Nucleus accumbens (tissue), 56 donors: Measurements from ENCODE around the gene GMPS.
"Not testable (repeated sequence)": the region's sequence is repeated elsewhere in the genome, so short reads cannot be mapped to it uniquely, and the experiment has no call there.

Experiments used
- DNase-seq, 56 donors: peaks; one replicate each; lab custom pipeline; 2025; lab: John Stamatoyannopoulos, UW

Gene GMPS

DNA sequence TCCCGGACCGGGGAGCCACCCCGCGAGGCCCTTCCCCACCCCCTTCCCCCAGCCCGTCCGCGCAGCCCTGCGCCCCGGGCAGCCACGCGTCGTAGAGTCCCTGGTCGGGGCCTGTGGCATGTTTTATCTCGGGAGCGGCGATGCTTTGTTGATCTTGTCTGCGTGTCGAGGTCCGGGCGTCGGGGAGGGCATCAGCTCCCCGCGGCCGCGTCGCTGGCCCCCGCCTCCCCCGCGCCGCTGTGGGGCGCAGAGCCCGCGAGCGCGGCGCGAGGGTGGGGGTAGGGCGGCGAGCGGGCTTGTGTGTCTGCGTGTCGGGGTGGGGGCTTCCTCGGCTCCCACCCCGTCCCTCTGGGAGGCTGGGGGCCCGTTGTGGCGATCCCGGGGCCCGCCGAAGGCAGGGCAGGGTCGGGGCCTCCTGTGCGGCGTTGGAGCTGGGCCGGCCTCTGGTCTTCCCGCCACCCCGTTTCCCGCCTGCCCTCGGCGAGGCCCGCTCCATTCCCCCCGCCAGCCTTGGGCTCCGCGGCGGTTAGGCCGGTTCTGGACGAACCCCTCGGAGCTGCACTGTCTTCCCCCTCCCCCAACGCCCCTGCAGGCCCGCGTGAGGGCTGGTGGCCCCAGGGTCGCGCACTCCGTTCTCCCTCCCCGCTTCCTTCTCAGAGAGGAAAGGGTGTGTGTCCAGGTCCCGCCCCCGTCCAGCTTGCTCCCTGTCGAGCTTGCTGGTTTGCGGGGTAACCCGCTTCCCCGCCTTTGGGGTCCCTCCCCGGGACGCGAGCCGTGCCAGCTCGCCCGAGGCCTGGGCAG lies 695 bp downstream of the GMPS start:
- DNase-seq, result peak in 49 of 56 donors; percentile 6 to 72 (median 47)

DNA sequence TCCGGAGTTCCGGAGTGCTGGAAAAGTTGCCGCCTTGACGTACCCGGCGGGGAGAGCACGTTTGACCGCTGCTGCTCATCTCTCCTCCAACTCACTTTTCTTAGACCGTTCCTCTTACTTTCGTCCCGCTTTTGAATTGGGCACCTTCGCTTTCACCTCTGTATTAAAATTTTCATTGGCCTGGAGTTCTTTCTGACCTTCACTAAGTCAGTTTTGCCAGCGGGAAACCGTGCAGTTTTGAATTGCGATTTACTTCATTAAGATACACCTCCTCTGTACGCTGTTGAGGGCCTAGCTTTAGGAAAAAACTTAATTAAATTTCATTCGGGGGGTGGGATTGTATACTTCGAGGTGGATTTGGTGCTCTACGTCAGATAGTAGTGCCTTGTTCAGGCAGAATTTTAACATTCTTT lies 1.3 kb downstream of the GMPS start:
- DNase-seq, result peak in 1 of 56 donors; percentile 52

- DNase-seq, result no peak
Observed at GRCh38 chr3:155872904-155873646, 2.6 kb downstream of the GMPS start.

GRCh38 chr3:155876037-155876436 lies 5.6 kb downstream of the GMPS start:
- DNase-seq, result no peak

- DNase-seq, result no peak
Observed at GRCh38 chr3:155876503-155876902, 6.1 kb downstream of the GMPS start.

DNA sequence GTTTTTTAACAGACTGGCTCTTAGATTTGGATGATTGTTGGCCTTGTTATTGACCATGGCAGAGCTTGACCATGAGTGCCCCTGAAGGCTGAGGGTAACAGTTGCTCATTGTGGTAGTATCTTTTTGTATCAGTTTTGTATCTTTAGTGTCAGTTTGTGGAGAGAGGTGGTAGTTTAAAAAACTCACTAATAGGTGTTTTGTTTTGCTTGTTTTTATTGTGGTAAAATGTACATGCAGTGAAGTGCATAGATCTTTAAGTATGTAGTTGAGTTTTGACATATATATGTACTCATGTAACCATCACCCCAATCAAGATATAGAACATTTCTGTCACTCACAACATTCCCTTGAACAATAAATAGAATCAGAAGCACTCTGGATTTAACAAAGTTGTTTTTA lies 9.8 kb downstream of the GMPS start:
- DNase-seq, result no peak

- DNase-seq, result no peak
Observed at GRCh38 chr3:155884292-155884691, 13.8 kb downstream of the GMPS start.

- no peak for DNase-seq
Observed at GRCh38 chr3:155885292-155885691, 14.8 kb downstream of the GMPS start.

DNA sequence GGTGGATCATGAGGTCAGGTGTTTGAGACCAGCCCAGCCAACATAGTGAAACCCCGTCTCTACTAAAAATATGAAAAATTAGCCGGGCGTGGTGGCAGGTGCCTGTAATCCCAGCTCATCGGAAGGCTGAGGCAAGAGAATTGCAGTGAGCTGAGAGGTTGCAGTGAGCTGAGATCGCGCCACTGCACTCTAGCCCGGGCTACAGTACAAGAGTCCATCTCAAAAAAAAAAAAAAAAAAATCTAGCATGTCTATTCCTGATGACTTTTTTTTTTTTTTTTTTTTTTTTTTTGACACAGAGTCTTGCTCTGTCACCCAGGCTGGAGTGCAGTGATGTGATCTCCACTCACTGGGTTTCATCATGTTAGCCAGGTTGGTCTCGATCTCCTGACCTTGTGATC lies 15.9 kb downstream of the GMPS start:
- DNase-seq, result not testable (repeated sequence)

DNA sequence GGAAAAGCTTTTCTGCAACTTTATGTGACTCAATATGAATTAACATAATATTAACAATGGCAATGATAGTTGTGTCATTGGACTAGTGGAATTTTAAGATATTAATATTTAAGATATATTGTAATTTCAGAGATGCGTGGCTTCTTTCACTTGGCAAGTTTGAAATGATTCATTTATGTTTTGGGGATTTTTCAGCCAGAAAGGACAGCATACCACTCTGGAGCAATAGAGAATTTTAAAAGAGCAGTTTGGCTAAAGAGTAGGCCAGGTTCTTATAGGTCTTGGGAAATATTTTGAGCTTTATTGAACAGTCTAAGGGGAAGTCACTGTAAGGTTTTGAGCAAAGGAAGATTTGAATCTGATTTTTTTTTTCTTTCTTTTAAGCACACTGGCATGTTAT lies 16.5 kb downstream of the GMPS start:
- no peak for DNase-seq

DNA sequence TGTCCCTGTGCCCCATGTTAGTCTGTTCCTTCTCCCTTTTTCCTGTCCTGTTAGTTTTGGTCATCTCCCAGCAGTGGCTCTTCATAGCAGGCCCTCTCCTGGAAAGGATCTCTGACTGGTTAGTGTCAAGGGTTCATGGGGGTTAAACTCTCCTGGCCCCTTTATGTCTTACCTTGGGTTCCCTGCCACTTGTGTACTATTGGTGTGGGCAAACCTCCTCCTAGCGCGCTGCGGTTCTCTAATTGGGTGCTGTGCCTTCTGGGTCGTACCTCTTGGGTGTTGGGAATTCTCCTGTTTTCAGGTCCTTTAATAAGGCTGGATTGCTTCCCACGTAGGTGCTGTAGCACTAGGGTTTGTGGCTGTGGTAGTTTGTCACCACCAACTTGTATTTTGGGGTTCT lies 18.8 kb downstream of the GMPS start:
- DNase-seq, result no peak

DNA sequence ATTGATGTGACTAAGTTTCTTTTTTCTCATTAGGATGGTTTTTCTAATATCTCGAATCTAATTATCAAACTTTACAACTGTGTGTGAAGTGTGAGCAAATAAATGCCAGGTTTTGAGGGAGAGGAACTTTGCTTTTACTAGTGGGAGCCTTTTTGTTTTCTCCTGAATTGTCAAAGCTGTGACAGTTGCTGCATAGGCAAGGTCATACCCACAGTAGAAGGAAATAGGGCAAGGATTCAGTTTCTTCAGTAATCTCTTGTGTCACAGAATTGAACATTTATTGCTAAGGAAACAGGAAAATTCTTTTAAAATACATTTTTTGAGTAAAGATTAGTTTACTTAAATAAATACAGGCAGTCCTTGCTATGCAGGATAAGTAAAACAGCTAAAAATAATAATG lies 19.5 kb downstream of the GMPS start:
- DNase-seq, result no peak

DNA sequence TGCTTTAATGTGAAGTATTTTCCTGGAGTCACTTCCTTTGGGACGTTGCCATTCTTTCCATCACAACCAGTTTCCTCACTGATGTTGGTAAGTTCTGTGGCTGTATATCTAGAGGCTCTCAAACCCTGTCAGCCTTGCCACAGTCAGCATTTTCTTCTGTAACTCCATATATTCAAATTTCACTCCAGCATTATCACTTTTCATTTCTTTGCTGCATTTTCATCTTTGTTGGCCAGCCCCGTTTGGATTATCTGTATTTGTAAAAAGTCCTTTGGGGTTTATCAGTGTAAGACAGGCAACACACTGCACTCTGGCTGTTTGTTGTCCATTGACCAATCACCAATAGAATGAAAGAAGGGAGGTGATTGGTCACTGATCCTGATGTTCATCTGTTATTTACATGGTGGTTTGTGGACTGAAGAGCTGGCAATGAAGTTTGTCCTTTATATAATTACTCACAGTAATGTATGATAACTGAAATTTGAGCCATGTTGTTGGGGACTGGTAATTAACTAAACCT lies 20.3 kb downstream of the GMPS start:
- DNase-seq, result no peak

DNA sequence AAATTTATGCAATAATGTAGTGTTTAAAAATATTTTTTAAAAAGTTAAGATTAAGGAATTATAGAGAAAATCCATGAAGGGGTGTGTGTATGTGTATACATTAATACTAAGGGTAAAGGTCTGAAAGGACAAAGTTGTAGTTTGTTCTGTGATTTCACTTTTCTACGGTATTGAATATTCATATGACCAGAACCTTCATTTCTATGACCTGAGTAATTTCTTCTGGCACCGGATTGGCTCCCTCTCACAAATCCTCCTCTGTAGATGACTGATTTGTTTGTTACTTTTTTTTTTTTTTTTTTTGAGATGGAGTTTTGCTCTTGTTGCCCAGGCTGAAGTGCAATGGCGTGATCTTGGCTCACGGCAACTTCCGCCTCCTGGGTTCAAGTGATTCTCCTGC lies 20.9 kb downstream of the GMPS start:
- no peak for DNase-seq

DNA sequence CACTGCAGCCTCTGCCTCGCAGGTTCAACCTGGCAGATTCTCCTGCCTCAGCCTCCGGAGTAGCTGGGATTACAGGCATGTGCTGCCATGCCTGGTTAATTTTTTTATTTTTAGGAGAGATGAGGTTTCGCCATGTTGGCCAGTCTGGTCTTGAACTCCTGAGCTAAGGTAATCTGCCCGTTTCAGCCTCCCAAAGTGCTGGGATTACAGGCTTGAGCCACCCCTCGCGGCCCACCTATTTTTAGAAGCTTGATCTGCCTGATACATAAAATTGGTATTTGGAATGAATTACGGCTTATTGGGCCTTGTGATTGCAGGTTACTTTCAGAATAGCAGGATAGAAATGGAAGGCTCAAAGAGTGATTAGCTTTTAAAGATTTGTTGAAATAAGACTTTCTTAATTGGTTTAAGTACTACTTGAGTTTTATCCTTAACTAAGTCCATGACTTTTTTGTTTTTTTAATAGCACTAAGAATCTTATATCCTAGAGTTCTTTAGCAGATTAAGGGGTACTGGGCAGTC lies 25.0 kb downstream of the GMPS start:
- no peak for DNase-seq

DNA sequence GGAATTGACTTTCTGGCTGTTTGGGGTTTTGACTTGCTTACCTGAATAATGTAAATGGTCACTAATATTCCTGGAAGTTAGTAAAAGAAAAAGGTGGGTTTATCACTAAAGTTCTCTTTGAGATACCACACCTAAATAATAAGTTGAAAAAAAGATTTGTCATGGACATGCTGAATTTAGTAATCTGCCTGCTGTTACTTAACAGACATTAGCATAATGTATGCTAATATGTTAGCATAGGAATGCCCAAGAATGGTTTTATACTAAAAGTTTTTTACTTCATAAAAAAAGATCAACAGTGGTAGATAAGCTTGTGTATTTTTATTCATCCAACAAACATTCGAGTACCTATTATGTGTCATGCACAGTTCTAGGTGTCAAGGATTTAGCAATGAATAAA lies 36.5 kb downstream of the GMPS start:
- DNase-seq, result no peak

DNA sequence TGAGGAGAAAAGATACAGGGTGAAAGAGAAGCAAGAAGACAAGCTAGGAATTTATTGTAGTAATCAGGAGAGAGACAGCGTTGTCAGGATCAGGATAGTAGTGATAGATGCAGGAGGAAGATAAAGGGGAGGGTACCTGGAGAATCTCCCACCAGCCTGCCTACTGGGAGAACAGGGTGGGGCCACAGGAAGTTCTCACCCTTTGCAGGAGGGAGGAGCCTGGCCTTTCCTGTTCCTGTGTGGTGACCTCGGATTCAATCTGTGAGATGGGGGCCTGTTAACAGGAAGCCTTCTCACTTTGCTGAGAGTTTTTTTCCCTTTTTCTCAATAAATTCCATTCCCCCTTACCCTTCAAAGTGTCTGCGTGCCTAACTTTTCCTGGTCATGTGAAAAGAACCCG lies 37.6 kb downstream of the GMPS start:
- DNase-seq, result no peak

DNA sequence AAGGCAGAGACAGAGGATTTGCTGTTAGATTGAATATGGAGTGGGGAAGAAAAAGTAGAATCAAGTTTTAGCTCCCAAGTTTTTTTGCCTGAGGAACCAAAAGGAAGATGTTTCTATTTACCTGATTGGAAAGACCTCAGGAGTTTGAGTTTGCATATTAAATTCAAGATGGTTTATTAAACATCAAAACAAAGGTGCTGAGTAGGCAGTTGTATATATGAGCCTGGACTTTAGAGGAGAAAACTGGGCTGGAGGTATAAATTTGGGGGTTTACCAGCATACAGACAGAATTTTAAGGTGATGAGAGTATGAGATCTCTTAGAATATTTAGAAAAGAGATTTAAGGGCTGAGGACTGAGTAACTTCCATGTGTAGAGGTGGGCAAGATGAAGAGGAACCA lies 38.2 kb downstream of the GMPS start:
- DNase-seq, result no peak

- DNase-seq, result no peak
Observed at GRCh38 chr3:155912090-155912489, 41.6 kb downstream of the GMPS start.

GRCh38 chr3:155912579-155913190 lies 42.2 kb downstream of the GMPS start:
- DNase-seq, result no peak

DNA sequence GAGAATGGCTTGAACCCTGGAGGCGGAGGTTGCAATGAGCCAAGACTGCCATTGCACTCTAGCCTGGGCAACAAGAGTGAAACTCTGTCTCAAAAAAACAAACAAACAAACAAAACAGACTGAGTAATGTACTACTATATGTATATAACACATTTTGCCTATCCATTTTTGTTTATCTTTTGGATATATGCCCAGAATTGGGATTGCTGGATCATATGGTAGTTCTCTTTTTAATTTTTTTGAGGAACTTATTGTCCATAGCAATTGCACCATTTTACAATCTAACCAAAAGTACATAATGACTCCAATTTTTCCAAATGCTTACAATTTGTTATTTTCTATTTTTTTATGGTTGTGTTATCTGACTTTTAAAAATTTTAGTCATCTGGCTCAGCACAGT lies 47.3 kb downstream of the GMPS start:
- no peak for DNase-seq
